ENCODE data around the gene MYB.

GRCh38 chr6:135231469-135231844 lies 50.3 kb downstream of the MYB start:
- no peak for TF ChIP-seq FIP1L1 (IDR thresholded peaks at IDR 0.05; ENCODE audit: borderline replicate concordance, insufficient read depth, low read depth, low read length)
- TF ChIP-seq REST (IDR thresholded peaks at IDR 0.05; ENCODE audit: borderline replicate concordance in 1 of 2, low read depth in 1 of 2, low read length in 2 of 2), result no peak
- no peak for TF ChIP-seq SIN3A (IDR thresholded peaks at IDR 0.05; ENCODE audit: borderline replicate concordance, low read depth, low read length)
- no peak for TF ChIP-seq STAT5B (CRISPR knock-in tag; IDR thresholded peaks at IDR 0.05)
- TF ChIP-seq SALL1 (CRISPR knock-in tag; IDR thresholded peaks at IDR 0.05), result no peak
- no peak for TF ChIP-seq HDAC6 (IDR thresholded peaks at IDR 0.05; ENCODE audit: low read depth, low read length)
- no peak for TF ChIP-seq SOX6 (IDR thresholded peaks at IDR 0.05)
- no peak for TF ChIP-seq SOX6 (CRISPR knock-in tag; IDR thresholded peaks at IDR 0.05)
- no peak for TF ChIP-seq CTCF (CRISPR knock-in tag; IDR thresholded peaks at IDR 0.05)
- TF ChIP-seq HOXA7 (CRISPR knock-in tag; IDR thresholded peaks at IDR 0.05), result no peak
